Neural cell (in vitro differentiated cells): ENCODE results near the gene CCDC17. TPM values are rescaled to one million over a fixed set of nuclear protein-coding genes. Genes with fewer than 3 reads are reported as not detected.

ENCODE experiments used
- H2AFZ ChIP-seq: fragments of 200-600, 300-800 bp; sonication (generic), shearing (Covaris generic); 2 replicates; pipeline ENCODE4 v1.6.0; 2014; ENCODE audit warnings: low read depth, mild to moderate bottlenecking, antibody characterized with exemption, low read length, moderate library complexity
- H3F3A ChIP-seq: fragments of 200-600 bp; shearing (Covaris generic); 2 replicates; pipeline ENCODE4 v1.6.1; 2016; ENCODE audit warnings: mild to moderate bottlenecking, moderate library complexity, mixed read lengths, antibody characterized with exemption, low read length; ENCODE audit not compliant: insufficient read depth, poor library complexity, severe bottlenecking
- H3K27ac ChIP-seq: fragments of 200-600, 300-800 bp; sonication (generic), shearing (Covaris generic); 2 replicates; pipeline ENCODE4 v1.5.1; 2014; ENCODE audit warnings: mild to moderate bottlenecking, low read length, moderate library complexity
- H3K27me3 ChIP-seq: fragments of 300-800, 200-600 bp; sonication (generic), shearing (Covaris generic); 2 replicates; pipeline ENCODE4 v1.6.0; 2014; ENCODE audit warnings: mild to moderate bottlenecking, low read depth, low read length, moderate library complexity; ENCODE audit not compliant: insufficient read depth
- H3K36me3 ChIP-seq: fragments of 300-800, 200-600 bp; sonication (generic), shearing (Covaris generic); 2 replicates; pipeline ENCODE4 v1.5.1; 2014; ENCODE audit warnings: mild to moderate bottlenecking, antibody characterized with exemption, low read length, moderate library complexity; ENCODE audit not compliant: insufficient read depth
- H3K4me2 ChIP-seq: fragments of 300-800, 200-600 bp; sonication (generic), shearing (Covaris generic); 2 replicates; pipeline ENCODE4 v1.6.0; 2014; ENCODE audit warnings: mild to moderate bottlenecking, low read length
- H3K4me3 ChIP-seq: fragments of 300-800, 200-600 bp; sonication (generic), shearing (Covaris generic); 2 replicates; pipeline ENCODE4 v1.5.1; 2014; ENCODE audit warnings: mild to moderate bottlenecking, low read length, moderate library complexity
- H3K79me2 ChIP-seq: fragments of 200-600 bp; shearing (Covaris generic); replicated peaks from 2 replicates; pipeline ENCODE4 v1.6.0; 2014; ENCODE audit warnings: mild to moderate bottlenecking, low read length, moderate library complexity; ENCODE audit not compliant: insufficient read depth
- H3K9ac ChIP-seq: fragments of 300-800, 200-600 bp; sonication (generic), shearing (Covaris generic); 2 replicates; pipeline ENCODE4 v1.6.1; 2016; ENCODE audit warnings: mild to moderate bottlenecking, low read length, mixed read lengths
- H3K9me2 ChIP-seq: fragments of 200-600 bp; shearing (Covaris generic); 2 replicates; pipeline ENCODE4 v1.6.1; 2016; ENCODE audit warnings: mild to moderate bottlenecking, low read length, mixed read lengths; ENCODE audit not compliant: insufficient read depth
- H3K9me3 ChIP-seq: fragments of 200-600, 300-800 bp; sonication (generic), shearing (Covaris generic); 2 replicates; pipeline ENCODE4 v1.6.1; 2016; ENCODE audit warnings: mild to moderate bottlenecking, mixed run types, low read length, moderate library complexity, mixed read lengths
- H4K20me1 ChIP-seq: fragments of 200-600 bp; shearing (Covaris generic); 2 replicates; pipeline ENCODE4 v1.6.1; 2016; ENCODE audit warnings: mild to moderate bottlenecking, mixed run types; ENCODE audit not compliant: insufficient read depth
- CTCF ChIP-seq: fragments of 450-650 bp; IDR thresholded peaks from 2 replicates; pipeline ENCODE4 v1.5.1; 2014; ENCODE audit warnings: antibody characterized with exemption, mild to moderate bottlenecking, moderate library complexity; ENCODE audit not compliant: poor library complexity, severe bottlenecking
- EP300 ChIP-seq: fragments of 450-650 bp; conservative IDR thresholded peaks from 2 replicates; pipeline ENCODE4 v1.6.1; 2014; ENCODE audit warnings: antibody characterized with exemption, mild to moderate bottlenecking, moderate library complexity; ENCODE audit not compliant: poor library complexity, severe bottlenecking
- EZH2 ChIP-seq: fragments of 200-600, 300-800 bp; shearing (Covaris generic), sonication (generic); IDR thresholded peaks from 2 replicates; pipeline ENCODE4 v1.6.1; 2014; ENCODE audit warnings: antibody characterized with exemption, low read length, borderline replicate concordance, mild to moderate bottlenecking; ENCODE audit not compliant: insufficient read depth, poor library complexity, severe bottlenecking
- MXI1 ChIP-seq: fragments of 450-650 bp; conservative IDR thresholded peaks from 2 replicates; pipeline ENCODE4 v1.6.1; 2014; ENCODE audit warnings: antibody characterized with exemption, mild to moderate bottlenecking; ENCODE audit not compliant: poor library complexity, severe bottlenecking
- POLR2AphosphoS5 ChIP-seq: IDR thresholded peaks from 2 replicates; pipeline ENCODE4 v1.6.1; 2012
- RAD21 ChIP-seq: fragments of 450-650 bp; conservative IDR thresholded peaks from 2 replicates; pipeline ENCODE4 v1.6.1; 2014; ENCODE audit warnings: antibody characterized with exemption, mild to moderate bottlenecking, moderate library complexity
- SMC3 ChIP-seq: fragments of 450-650 bp; conservative IDR thresholded peaks from 2 replicates; pipeline ENCODE4 v1.6.1; 2014; ENCODE audit warnings: antibody characterized with exemption, mild to moderate bottlenecking, moderate library complexity; ENCODE audit not compliant: poor library complexity
- TAF1 ChIP-seq: IDR thresholded peaks from 2 replicates; pipeline ENCODE4 v1.6.1; 2012; ENCODE audit warnings: low read depth
- polyA plus RNA-seq: library from polyadenylated mRNA; depleted of rRNA; stranded (reverse); fragments of >200 nt; gene quantifications from 2 replicates; pipeline ENCODE4 v1.2.3, GENCODE V29; 2014
- TF ChIP-seq, protein P1 (sequence below): IDR thresholded peaks from 2 replicates; pipeline ENCODE4 v1.6.1; 2012; ENCODE audit warnings: borderline replicate concordance

Gene CCDC17
- polyA plus RNA-seq, 1 donor from 2014 or later = 1.1 TPM

- no peak for TF ChIP-seq SMC3
- TF ChIP-seq MXI1 = no peak
- no peak for TF ChIP-seq EZH2
- no peak for TF ChIP-seq EP300
- no peak for TF ChIP-seq TAF1
Measured at GRCh38 chr1:45660336-45660735, 36.5 kb upstream of the CCDC17 start.

DNA sequence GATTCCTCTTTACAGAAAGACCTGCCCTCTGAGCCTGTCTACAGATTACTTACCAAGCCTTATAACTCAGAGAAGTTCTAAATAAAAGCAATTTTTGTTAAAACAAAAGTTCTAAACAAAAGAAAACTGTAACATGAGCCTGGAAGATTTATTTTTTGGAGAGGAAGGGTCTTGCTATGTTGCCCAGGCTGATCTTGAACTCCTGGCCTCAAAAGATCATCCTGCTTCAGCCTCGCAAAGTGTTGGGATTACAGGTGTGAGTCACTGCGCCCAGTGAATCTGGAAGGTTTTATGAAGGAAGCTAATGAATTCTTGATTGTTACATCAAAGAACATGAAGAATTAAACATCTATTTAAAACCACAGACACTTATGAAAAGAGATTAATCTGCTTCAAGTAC, 35.4 kb upstream of the CCDC17 start:
- TF ChIP-seq MXI1 (no peak), TAF1 (no peak), CTCF (no peak), SMC3 (no peak), EZH2 (no peak), EP300 (no peak)
- TF ChIP-seq, protein P1, sequence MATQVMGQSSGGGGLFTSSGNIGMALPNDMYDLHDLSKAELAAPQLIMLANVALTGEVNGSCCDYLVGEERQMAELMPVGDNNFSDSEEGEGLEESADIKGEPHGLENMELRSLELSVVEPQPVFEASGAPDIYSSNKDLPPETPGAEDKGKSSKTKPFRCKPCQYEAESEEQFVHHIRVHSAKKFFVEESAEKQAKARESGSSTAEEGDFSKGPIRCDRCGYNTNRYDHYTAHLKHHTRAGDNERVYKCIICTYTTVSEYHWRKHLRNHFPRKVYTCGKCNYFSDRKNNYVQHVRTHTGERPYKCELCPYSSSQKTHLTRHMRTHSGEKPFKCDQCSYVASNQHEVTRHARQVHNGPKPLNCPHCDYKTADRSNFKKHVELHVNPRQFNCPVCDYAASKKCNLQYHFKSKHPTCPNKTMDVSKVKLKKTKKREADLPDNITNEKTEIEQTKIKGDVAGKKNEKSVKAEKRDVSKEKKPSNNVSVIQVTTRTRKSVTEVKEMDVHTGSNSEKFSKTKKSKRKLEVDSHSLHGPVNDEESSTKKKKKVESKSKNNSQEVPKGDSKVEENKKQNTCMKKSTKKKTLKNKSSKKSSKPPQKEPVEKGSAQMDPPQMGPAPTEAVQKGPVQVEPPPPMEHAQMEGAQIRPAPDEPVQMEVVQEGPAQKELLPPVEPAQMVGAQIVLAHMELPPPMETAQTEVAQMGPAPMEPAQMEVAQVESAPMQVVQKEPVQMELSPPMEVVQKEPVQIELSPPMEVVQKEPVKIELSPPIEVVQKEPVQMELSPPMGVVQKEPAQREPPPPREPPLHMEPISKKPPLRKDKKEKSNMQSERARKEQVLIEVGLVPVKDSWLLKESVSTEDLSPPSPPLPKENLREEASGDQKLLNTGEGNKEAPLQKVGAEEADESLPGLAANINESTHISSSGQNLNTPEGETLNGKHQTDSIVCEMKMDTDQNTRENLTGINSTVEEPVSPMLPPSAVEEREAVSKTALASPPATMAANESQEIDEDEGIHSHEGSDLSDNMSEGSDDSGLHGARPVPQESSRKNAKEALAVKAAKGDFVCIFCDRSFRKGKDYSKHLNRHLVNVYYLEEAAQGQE = no peak
- H3K4me2 ChIP-seq = no peak overlapping the region
- no peaks in the 10 kb centered on the region for H3F3A ChIP-seq
- H3K27ac ChIP-seq = no peak overlapping the region
- no peak overlapping the region for H3K9ac ChIP-seq
- H3K4me3 ChIP-seq = no peak overlapping the region
- H3K9me2 ChIP-seq = no peaks in the 10 kb centered on the region
- no peaks in the 10 kb centered on the region for H4K20me1 ChIP-seq
- H3K36me3 ChIP-seq = peaks cover 12% of the 10 kb centered on the region
- no peaks in the 10 kb centered on the region for H3K27me3 ChIP-seq
- no peak overlapping the region for H2AFZ ChIP-seq
- peaks cover 24% of the 10 kb centered on the region for H3K79me2 ChIP-seq
- no peaks in the 10 kb centered on the region for H3K9me3 ChIP-seq

More at GRCh38 chr1:45660336-45660735, 36.5 kb upstream of the CCDC17 start:
- Histone ChIP-seq H3K9ac (no peak overlapping the region), H3K9me2 (no peaks in the 10 kb centered on the region), H2AFZ (no peak overlapping the region), H3K4me2 (no peak overlapping the region), H3K27me3 (no peaks in the 10 kb centered on the region), H3K79me2 (peaks cover 32% of the 10 kb centered on the region), H3K36me3 (peaks cover 1% of the 10 kb centered on the region), H3K27ac (no peak overlapping the region), H4K20me1 (no peaks in the 10 kb centered on the region), H3K4me3 (no peak overlapping the region), H3K9me3 (no peaks in the 10 kb centered on the region), H3F3A (no peaks in the 10 kb centered on the region)

- no peaks in the 10 kb centered on the region for H3K9me3 ChIP-seq
- H3K36me3 ChIP-seq = peaks cover 12% of the 10 kb centered on the region
- TF ChIP-seq MXI1 (no peak), TAF1 (no peak), EZH2 (no peak), RAD21 (no peak), EP300 (no peak), CTCF (no peak), SMC3 (no peak), POLR2AphosphoS5 (no peak)
- TF ChIP-seq, protein P1 = no peak
- no peaks in the 10 kb centered on the region for H3K27me3 ChIP-seq
- no peaks in the 10 kb centered on the region for H3K9me2 ChIP-seq
- no peaks in the 10 kb centered on the region for H3F3A ChIP-seq
- peaks cover 17% of the 10 kb centered on the region for H3K79me2 ChIP-seq
- H3K27ac ChIP-seq = no peak overlapping the region
- no peak overlapping the region for H2AFZ ChIP-seq
- H3K4me3 ChIP-seq = no peak overlapping the region
- no peak overlapping the region for H3K9ac ChIP-seq
- H3K4me2 ChIP-seq = no peak overlapping the region
- H4K20me1 ChIP-seq = no peaks in the 10 kb centered on the region
Measured at GRCh38 chr1:45658171-45658570, 34.3 kb upstream of the CCDC17 start.
